ENCODE results near the gene FAM200A.
"Not testable (repeated sequence)": the region's sequence is repeated elsewhere in the genome, so short reads cannot be mapped to it uniquely, and the experiment has no call there.

FAM200A gene

GRCh38 chr7:99554939-99555338, 3.0 kb upstream of the FAM200A start:
- DNase-seq (ENCODE audit: low read depth, low spot score) = no peak
- H3K9ac ChIP-seq (ENCODE audit: insufficient read length) = no peak overlapping the region
- H3K4me3 ChIP-seq = no peak overlapping the region
- peaks cover 15% of the 10 kb centered on the region for H3K36me3 ChIP-seq (ENCODE audit: insufficient read depth, low read length)
- H3K9me3 ChIP-seq (ENCODE audit: low read depth, low read length) = no peaks in the 10 kb centered on the region
- no peak for TF ChIP-seq POLR2AphosphoS5 (IDR thresholded peaks at IDR 0.05; ENCODE audit: borderline replicate concordance, low read depth, low read length)
- no peak for TF ChIP-seq FOXP2 (optimal IDR thresholded peaks at IDR 0.05; ENCODE audit: control extremely low read depth, extremely low read length, insufficient read depth)
- no peak for TF ChIP-seq EZH2 (IDR thresholded peaks at IDR 0.05)
- no peak overlapping the region for H3K27ac ChIP-seq

GRCh38 chr7:99553039-99553438, 1.1 kb upstream of the FAM200A start:
- no peak for TF ChIP-seq FOXP2 (optimal IDR thresholded peaks at IDR 0.05; ENCODE audit: control extremely low read depth, extremely low read length, insufficient read depth)
- TF ChIP-seq POLR2AphosphoS5 (IDR thresholded peaks at IDR 0.05; ENCODE audit: borderline replicate concordance, low read depth, low read length) = no peak
- TF ChIP-seq EZH2 (IDR thresholded peaks at IDR 0.05) = no peak
- H3K36me3 ChIP-seq (ENCODE audit: insufficient read depth, low read length) = peaks cover 21% of the 10 kb centered on the region
- no peak overlapping the region for H3K4me3 ChIP-seq
- no peak overlapping the region for H3K9ac ChIP-seq (ENCODE audit: insufficient read length)
- no peak for DNase-seq (ENCODE audit: low read depth, low spot score)
- H3K27ac ChIP-seq = no peak overlapping the region
- H3K9me3 ChIP-seq (ENCODE audit: low read depth, low read length) = no peaks in the 10 kb centered on the region

GRCh38 chr7:99551334-99551733, 580 bp downstream of the FAM200A start:
- Histone ChIP-seq H3K4me3 (peak overlapping the region; percentile 95), H3K9ac (ENCODE audit: insufficient read length) (peak overlapping the region; percentile 98), H3K36me3 (ENCODE audit: insufficient read depth, low read length) (peaks cover 28% of the 10 kb centered on the region), H3K9me3 (ENCODE audit: low read depth, low read length) (peaks cover 6% of the 10 kb centered on the region; the same call in 1 of the 2 replicates), H3K27ac (no peak overlapping the region)
- DNase-seq (ENCODE audit: low read depth, low spot score) = no peak
- TF ChIP-seq POLR2AphosphoS5 (IDR thresholded peaks at IDR 0.05; ENCODE audit: borderline replicate concordance, low read depth, low read length) (no peak), EZH2 (IDR thresholded peaks at IDR 0.05) (no peak), FOXP2 (optimal IDR thresholded peaks at IDR 0.05; ENCODE audit: control extremely low read depth, extremely low read length, insufficient read depth) (no peak)

- not testable (repeated sequence) for H3K4me3 ChIP-seq; DNase-seq (ENCODE audit: low read depth, low spot score); H3K27ac ChIP-seq; H3K9me3 ChIP-seq (ENCODE audit: low read depth, low read length); H3K9ac ChIP-seq (ENCODE audit: insufficient read length)
- H3K36me3 ChIP-seq (ENCODE audit: insufficient read depth, low read length) = peaks cover 23% of the 10 kb centered on the region
Observed at GRCh38 chr7:99549545-99549944, 2.4 kb downstream of the FAM200A start.

GRCh38 chr7:99545308-99545707, 6.6 kb downstream of the FAM200A start:
- H3K27ac ChIP-seq; H3K9me3 ChIP-seq (ENCODE audit: low read depth, low read length); H3K9ac ChIP-seq (ENCODE audit: insufficient read length); DNase-seq (ENCODE audit: low read depth, low spot score); H3K4me3 ChIP-seq: not testable (repeated sequence)
- H3K36me3 ChIP-seq (ENCODE audit: insufficient read depth, low read length) = peaks cover 23% of the 10 kb centered on the region

- H3K36me3 ChIP-seq (ENCODE audit: insufficient read depth, low read length) = peaks cover 23% of the 10 kb centered on the region
- DNase-seq (ENCODE audit: low read depth, low spot score) = no peak
- TF ChIP-seq FOXP2 (optimal IDR thresholded peaks at IDR 0.05; ENCODE audit: control extremely low read depth, extremely low read length, insufficient read depth) (no peak), POLR2AphosphoS5 (IDR thresholded peaks at IDR 0.05; ENCODE audit: borderline replicate concordance, low read depth, low read length) (no peak), EZH2 (IDR thresholded peaks at IDR 0.05) (no peak)
- no peak overlapping the region for H3K4me3 ChIP-seq
- no peak overlapping the region for H3K9ac ChIP-seq (ENCODE audit: insufficient read length)
- H3K27ac ChIP-seq = no peak overlapping the region
- peaks cover 6% of the 10 kb centered on the region; the same call in 1 of the 2 replicates for H3K9me3 ChIP-seq (ENCODE audit: low read depth, low read length)
Observed at GRCh38 chr7:99543916-99544315, 8.0 kb downstream of the FAM200A start.

- no peak overlapping the region for H3K27ac ChIP-seq
- DNase-seq (ENCODE audit: low read depth, low spot score) = no peak
- no peak overlapping the region for H3K9ac ChIP-seq (ENCODE audit: insufficient read length)
- no peak for TF ChIP-seq EZH2 (IDR thresholded peaks at IDR 0.05)
- no peak for TF ChIP-seq POLR2AphosphoS5 (IDR thresholded peaks at IDR 0.05; ENCODE audit: borderline replicate concordance, low read depth, low read length)
- TF ChIP-seq FOXP2 (optimal IDR thresholded peaks at IDR 0.05; ENCODE audit: control extremely low read depth, extremely low read length, insufficient read depth) = no peak
- peaks cover 18% of the 10 kb centered on the region for H3K36me3 ChIP-seq (ENCODE audit: insufficient read depth, low read length)
- H3K4me3 ChIP-seq = no peak overlapping the region
- H3K9me3 ChIP-seq (ENCODE audit: low read depth, low read length) = peaks cover 6% of the 10 kb centered on the region; the same call in 1 of the 2 replicates
Observed at GRCh38 chr7:99543081-99543671, 8.7 kb downstream of the FAM200A start.

GRCh38 chr7:99541212-99541611, 10.7 kb downstream of the FAM200A start:
- Histone ChIP-seq H3K4me3 (no peak overlapping the region), H3K9ac (ENCODE audit: insufficient read length) (no peak overlapping the region), H3K27ac (no peak overlapping the region), H3K36me3 (ENCODE audit: insufficient read depth, low read length) (no peaks in the 10 kb centered on the region; the same call in 1 of the 2 replicates), H3K9me3 (ENCODE audit: low read depth, low read length) (no peaks in the 10 kb centered on the region; the same call in 1 of the 2 replicates)
- no peak for DNase-seq (ENCODE audit: low read depth, low spot score)
- TF ChIP-seq POLR2AphosphoS5 (IDR thresholded peaks at IDR 0.05; ENCODE audit: borderline replicate concordance, low read depth, low read length) (no peak), FOXP2 (optimal IDR thresholded peaks at IDR 0.05; ENCODE audit: control extremely low read depth, extremely low read length, insufficient read depth) (no peak)

- no peak for DNase-seq (ENCODE audit: low read depth, low spot score)
- Histone ChIP-seq H3K9ac (ENCODE audit: insufficient read length) (no peak overlapping the region), H3K36me3 (ENCODE audit: insufficient read depth, low read length) (no peaks in the 10 kb centered on the region), H3K9me3 (ENCODE audit: low read depth, low read length) (no peaks in the 10 kb centered on the region; the same call in 1 of the 2 replicates), H3K4me3 (no peak overlapping the region), H3K27ac (no peak overlapping the region)
- no peak for TF ChIP-seq EZH2 (IDR thresholded peaks at IDR 0.05)
- no peak for TF ChIP-seq FOXP2 (optimal IDR thresholded peaks at IDR 0.05; ENCODE audit: control extremely low read depth, extremely low read length, insufficient read depth)
- no peak for TF ChIP-seq POLR2AphosphoS5 (IDR thresholded peaks at IDR 0.05; ENCODE audit: borderline replicate concordance, low read depth, low read length)
Observed at GRCh38 chr7:99540542-99540941, 11.4 kb downstream of the FAM200A start.
